ENCODE data around the gene SUSD4.

DNA sequence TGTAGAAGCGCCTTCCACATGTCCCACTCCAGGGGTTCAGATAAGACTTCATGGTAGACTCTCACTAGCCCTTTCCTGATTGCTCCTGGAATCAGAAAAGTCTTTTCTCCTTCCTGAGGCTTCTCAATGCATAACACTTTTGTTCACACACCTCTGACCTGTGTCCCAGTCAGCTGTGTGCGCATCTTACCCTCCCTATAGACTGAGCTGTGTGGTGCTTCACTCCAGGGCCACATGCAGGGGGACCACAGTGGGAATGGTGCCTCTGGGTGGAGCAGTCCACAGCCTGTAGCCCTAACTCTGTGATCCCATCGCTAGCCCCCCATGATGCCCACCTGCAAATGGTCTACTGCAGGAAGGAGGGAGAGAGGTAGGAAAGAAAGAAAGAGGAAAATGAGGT lies 136.9 kb downstream of the SUSD4 start:
- TF ChIP-seq, protein P1, sequence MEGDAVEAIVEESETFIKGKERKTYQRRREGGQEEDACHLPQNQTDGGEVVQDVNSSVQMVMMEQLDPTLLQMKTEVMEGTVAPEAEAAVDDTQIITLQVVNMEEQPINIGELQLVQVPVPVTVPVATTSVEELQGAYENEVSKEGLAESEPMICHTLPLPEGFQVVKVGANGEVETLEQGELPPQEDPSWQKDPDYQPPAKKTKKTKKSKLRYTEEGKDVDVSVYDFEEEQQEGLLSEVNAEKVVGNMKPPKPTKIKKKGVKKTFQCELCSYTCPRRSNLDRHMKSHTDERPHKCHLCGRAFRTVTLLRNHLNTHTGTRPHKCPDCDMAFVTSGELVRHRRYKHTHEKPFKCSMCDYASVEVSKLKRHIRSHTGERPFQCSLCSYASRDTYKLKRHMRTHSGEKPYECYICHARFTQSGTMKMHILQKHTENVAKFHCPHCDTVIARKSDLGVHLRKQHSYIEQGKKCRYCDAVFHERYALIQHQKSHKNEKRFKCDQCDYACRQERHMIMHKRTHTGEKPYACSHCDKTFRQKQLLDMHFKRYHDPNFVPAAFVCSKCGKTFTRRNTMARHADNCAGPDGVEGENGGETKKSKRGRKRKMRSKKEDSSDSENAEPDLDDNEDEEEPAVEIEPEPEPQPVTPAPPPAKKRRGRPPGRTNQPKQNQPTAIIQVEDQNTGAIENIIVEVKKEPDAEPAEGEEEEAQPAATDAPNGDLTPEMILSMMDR (IDR thresholded peaks at IDR 0.05): no peak
- TF ChIP-seq POLR2AphosphoS5 (IDR thresholded peaks at IDR 0.05): no peak

All from prostate gland (tissue), 2 donors.